ENCODE results near the gene TIPRL. TPM values are rescaled to one million over a fixed set of nuclear protein-coding genes. Genes with fewer than 3 reads are reported as not detected.
"Not testable (repeated sequence)": the region's sequence is repeated elsewhere in the genome, so short reads cannot be mapped to it uniquely, and the experiment has no call there.

Gene TIPRL
- total and polyA plus RNA-seq, 12 donors: 9.3 to 59.3 (median 28.3) TPM

DNA sequence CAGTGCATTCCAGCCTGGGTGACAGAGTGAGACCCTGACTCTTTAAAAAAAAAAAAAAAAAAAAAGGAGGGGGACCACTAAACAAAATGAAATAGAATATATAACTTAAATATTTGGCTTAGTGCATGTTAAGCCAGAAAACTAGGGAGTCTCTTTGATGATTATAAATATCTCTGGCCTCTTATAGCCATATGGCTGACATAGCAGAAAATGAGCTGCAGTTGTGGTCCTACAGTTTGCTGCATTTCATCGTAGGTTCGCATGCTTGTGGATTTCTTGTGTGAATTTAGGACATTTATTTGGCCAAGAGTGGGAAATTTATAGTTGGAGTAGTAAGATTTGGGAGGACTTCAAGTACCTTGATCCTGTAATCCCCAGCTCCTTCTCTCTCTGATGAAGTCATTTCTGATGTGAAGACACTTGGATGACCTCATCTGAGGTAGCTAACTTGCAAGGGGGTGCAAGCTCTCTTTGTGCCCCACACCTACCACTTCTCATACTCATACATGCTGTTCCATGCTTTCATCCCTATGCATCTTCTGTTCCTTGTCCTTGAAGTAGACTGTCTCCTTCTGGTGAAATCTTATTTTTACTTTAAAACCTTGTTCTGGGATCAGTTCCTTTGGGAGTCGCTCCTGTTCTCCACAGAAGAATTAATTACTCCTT, 6.4 kb upstream of the TIPRL start:
- TF ChIP-seq, protein P1, sequence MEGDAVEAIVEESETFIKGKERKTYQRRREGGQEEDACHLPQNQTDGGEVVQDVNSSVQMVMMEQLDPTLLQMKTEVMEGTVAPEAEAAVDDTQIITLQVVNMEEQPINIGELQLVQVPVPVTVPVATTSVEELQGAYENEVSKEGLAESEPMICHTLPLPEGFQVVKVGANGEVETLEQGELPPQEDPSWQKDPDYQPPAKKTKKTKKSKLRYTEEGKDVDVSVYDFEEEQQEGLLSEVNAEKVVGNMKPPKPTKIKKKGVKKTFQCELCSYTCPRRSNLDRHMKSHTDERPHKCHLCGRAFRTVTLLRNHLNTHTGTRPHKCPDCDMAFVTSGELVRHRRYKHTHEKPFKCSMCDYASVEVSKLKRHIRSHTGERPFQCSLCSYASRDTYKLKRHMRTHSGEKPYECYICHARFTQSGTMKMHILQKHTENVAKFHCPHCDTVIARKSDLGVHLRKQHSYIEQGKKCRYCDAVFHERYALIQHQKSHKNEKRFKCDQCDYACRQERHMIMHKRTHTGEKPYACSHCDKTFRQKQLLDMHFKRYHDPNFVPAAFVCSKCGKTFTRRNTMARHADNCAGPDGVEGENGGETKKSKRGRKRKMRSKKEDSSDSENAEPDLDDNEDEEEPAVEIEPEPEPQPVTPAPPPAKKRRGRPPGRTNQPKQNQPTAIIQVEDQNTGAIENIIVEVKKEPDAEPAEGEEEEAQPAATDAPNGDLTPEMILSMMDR (IDR thresholded peaks at IDR 0.05): no peak
- TF ChIP-seq POLR2A (IDR thresholded peaks at IDR 0.05): no peak
- no peak for DNase-seq
- H3K36me3 ChIP-seq (replicated peaks in 1 of 2): no peaks in the 10 kb centered on the region
- intact Hi-C loops (cut with DNase I): no loop called here
- no peak overlapping the region for H3K27ac ChIP-seq
- WGBS, 4 donors: 82 to 91% (median 90%) methylated on average over 3 of the region's 3 CpGs
- no peaks in the 10 kb centered on the region for H3K9me3 ChIP-seq (replicated peaks in 1 of 3)
- no peak overlapping the region for H3K4me3 ChIP-seq
- no peaks in the 10 kb centered on the region for H3K4me1 ChIP-seq (replicated peaks in 1 of 2)
- no peaks in the 10 kb centered on the region for H3K27me3 ChIP-seq

DNA sequence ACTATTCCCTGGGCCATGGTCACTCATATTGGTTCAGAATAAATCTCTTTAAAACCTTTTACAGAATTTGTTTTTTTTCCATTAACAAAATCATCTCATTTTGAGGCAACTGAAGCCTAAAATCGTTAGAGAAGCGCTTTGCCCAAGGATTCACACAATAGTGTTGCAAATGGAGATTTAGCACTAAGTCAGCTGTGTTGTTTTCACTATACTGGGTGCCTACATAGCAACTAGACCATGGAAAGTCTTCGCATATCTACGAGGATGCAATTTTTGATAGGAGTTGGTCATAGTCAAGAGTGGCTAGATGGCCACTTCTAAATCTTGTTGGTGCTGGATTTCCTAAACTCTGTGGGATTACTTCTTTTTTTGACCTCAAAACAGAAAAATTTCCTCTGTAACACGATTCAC, 530 bp upstream of the TIPRL start:
- no peak for DNase-seq
- Histone ChIP-seq H3K27ac (peak overlapping the region; percentile 34 to 95 (median 88)), H3K27me3 (no peaks in the 10 kb centered on the region), H3K36me3 (replicated peaks in 1 of 2) (no peaks in the 10 kb centered on the region), H3K4me1 (replicated peaks in 1 of 2) (peaks cover 0 to 12% of the 10 kb centered on the region in 2 donors), H3K9me3 (replicated peaks in 1 of 3) (no peaks in the 10 kb centered on the region), H3K4me3 (peak overlapping the region in 3 of 4 donors; percentile 31 to 91 (median 74))
- 70 to 77% (median 72%) methylated on average over 5 of the region's 5 CpGs for WGBS, 4 donors
- intact Hi-C loops (cut with DNase I): no loop called here
- TF ChIP-seq, protein P1 (IDR thresholded peaks at IDR 0.05): no peak
- no peak for TF ChIP-seq POLR2A (IDR thresholded peaks at IDR 0.05)

DNA sequence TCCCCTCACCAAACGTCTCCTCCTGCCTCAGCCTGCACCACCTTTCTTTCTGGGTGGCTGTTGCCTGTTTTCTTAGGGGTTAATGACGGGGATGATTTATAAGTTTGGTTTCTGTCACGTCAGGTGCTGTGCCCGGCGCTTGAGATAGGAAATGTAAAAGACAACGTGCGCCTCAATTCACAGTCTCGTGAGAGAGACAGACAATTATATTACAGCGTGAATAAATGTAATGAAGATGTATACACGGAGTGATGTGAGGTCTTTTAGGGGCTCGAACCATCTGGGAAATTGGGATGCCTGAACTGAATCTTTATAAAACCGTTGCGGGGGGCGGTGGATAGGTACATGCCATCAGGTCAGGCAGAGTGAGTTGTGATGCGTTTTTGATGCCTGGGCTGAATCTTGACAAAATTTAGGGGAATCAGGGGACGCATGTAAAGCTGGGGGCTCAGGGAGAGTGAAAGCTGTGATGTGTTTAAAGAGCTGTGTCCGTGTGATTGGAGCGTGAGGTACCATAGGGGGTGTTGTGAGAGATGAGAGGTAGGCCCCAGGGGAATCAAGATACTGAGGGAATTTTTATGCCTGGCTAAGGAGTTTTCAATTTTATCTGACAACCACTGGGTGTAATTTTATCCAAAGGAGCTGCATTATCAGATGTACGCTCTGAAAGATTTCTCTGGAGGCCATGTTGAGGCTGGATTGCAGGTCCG, 831 bp downstream of the TIPRL start:
- DNase-seq: no peak
- H3K27ac ChIP-seq: peak overlapping the region; percentile 63 to 95 (median 88)
- 3 to 5% (median 4%) methylated on average over 19 to 20 of the region's 20 CpGs for WGBS, 4 donors
- intact Hi-C loops (cut with DNase I): no loop called here
- no peaks in the 10 kb centered on the region for H3K9me3 ChIP-seq (replicated peaks in 1 of 3)
- H3K4me3 ChIP-seq: peak overlapping the region; percentile 31 to 91 (median 64)
- H3K36me3 ChIP-seq (replicated peaks in 1 of 2): no peaks in the 10 kb centered on the region
- no peaks in the 10 kb centered on the region for H3K27me3 ChIP-seq
- H3K4me1 ChIP-seq (replicated peaks in 1 of 2): peaks cover 0 to 12% of the 10 kb centered on the region in 2 donors
- TF ChIP-seq, protein P1 (IDR thresholded peaks at IDR 0.05): no peak

- peak overlapping the region in 3 of 5 donors; percentile 88 to 95 (median 90) for H3K27ac ChIP-seq
- DNase-seq: no peak
- no peaks in the 10 kb centered on the region for H3K36me3 ChIP-seq (replicated peaks in 1 of 2)
- no peaks in the 10 kb centered on the region for H3K9me3 ChIP-seq (replicated peaks in 1 of 3)
- H3K4me3 ChIP-seq: peak overlapping the region in 2 of 4 donors; percentile 53 to 74
- H3K27me3 ChIP-seq: no peaks in the 10 kb centered on the region
- peaks cover 0 to 12% of the 10 kb centered on the region in 2 donors for H3K4me1 ChIP-seq (replicated peaks in 1 of 2)
- 37 to 49% (median 43%) methylated on average over 2 of the region's 2 CpGs for WGBS, 4 donors
- intact Hi-C loops (cut with DNase I): no loop called here
- TF ChIP-seq, protein P1 (IDR thresholded peaks at IDR 0.05): no peak
- TF ChIP-seq POLR2A (IDR thresholded peaks at IDR 0.05): no peak
Measured at GRCh38 chr1:168180148-168180524, 1.4 kb downstream of the TIPRL start.

- H3K36me3 ChIP-seq (replicated peaks in 1 of 2); H3K27me3 ChIP-seq; H3K9me3 ChIP-seq (replicated peaks in 1 of 3); H3K27ac ChIP-seq; intact Hi-C loops (cut with DNase I); DNase-seq; H3K4me3 ChIP-seq: not testable (repeated sequence)
- H3K4me1 ChIP-seq (replicated peaks in 1 of 2): peaks cover 0 to 12% of the 10 kb centered on the region in 2 donors
- WGBS, 4 donors: 94 to 98% (median 97%) methylated on average over 15 of the region's 15 CpGs
Measured at GRCh38 chr1:168181063-168181720, 2.4 kb downstream of the TIPRL start.
